D721Med (cell line): ENCODE results near the gene GPT2.

Source experiments
- DNase-seq: peaks from one replicate; pipeline ENCODE4 v3.0.0; 2011; ENCODE audit warnings: low spot score; ENCODE audit not compliant: insufficient read length
- FAIRE-seq: peaks from 2 replicates; lab custom pipeline; 2011; peaks lifted over from hg19 to GRCh38; lab: Jason Lieb, UNC
- CTCF ChIP-seq: IDR thresholded peaks from 2 replicates; pipeline ENCODE4 v1.5.1; 2012; ENCODE audit warnings: mild to moderate bottlenecking, control low read depth; ENCODE audit not compliant: insufficient read depth; ENCODE audit errors: missing control alignments

GPT2 gene

GRCh38 chr16:46926470-46927225 is 42.5 kb downstream of the GPT2 start:
- no peak for TF ChIP-seq CTCF
- no peak for FAIRE-seq

GRCh38 chr16:46927273-46927672 is 43.1 kb downstream of the GPT2 start:
- no peak for TF ChIP-seq CTCF
- no peak for DNase-seq
- FAIRE-seq, result no peak

More at GRCh38 chr16:46926470-46927225, 42.5 kb downstream of the GPT2 start:
- DNase-seq, result no peak

- no peak for DNase-seq
- no peak for TF ChIP-seq CTCF
- no peak for FAIRE-seq
Observed at GRCh38 chr16:46928811-46929210, 44.6 kb downstream of the GPT2 start.

GRCh38 chr16:46929378-46930332 is 45.5 kb downstream of the GPT2 start:
- TF ChIP-seq CTCF, result peak; percentile 71
- DNase-seq (peak; percentile 53), FAIRE-seq (no peak)

DNA sequence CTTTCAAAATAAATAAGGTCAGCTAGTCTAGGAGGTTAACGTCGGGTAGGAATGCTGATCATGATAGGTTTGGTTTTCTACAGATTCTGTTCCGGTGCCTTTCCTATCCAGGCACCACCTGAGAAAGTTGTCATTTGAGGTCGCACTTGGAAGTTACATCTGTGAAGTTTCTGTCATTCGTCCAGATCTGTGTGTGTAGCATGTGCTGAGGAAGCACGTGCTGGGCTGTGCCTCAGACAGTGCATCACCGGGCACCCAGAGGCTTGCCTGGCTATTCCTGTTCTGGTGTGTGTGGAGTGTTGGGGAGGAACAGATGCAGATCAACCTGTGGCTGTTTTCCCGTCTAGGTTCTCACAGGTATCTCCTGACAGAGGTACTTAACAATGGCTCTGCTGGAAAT is 46.7 kb downstream of the GPT2 start:
- TF ChIP-seq CTCF, result no peak
- no peak for FAIRE-seq
- DNase-seq, result no peak

DNA sequence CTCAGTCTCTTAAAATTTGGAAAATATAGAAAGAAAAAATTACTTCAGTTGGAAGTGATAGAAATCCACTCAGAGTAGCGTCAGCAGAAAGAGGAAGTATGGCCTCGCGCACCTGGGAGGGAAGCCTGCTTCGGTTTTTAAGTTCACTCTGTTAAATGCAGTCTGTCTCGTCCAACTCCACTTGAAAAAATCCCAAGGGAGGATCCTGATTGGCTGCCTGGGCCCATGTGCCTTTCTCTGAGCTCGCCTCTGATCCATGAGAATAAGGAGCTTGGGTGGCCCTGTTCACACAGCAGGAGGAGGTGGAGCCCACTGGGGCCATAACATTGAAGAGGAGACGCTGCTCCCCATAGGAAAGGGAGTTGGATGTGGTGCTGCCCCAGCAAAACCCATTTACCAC is 48.6 kb downstream of the GPT2 start:
- TF ChIP-seq CTCF, result no peak
- DNase-seq (no peak), FAIRE-seq (no peak)
